LNCAP (cell line): ENCODE results near the gene CIAO3.

ENCODE experiments used
- CTCF ChIP-seq: fragments of 450-650 bp; IDR thresholded peaks from 2 replicates; pipeline ENCODE4 v1.5.1; 2017; ENCODE audit warnings: mild to moderate bottlenecking

The CIAO3 gene

GRCh38 chr16:779561-779960 is 38.8 kb upstream of the CIAO3 start:
- TF ChIP-seq CTCF, result no peak

- no peak for TF ChIP-seq CTCF
Measured at GRCh38 chr16:778909-779527, 38.2 kb upstream of the CIAO3 start.

- TF ChIP-seq CTCF, result no peak
Measured at GRCh38 chr16:778447-778846, 37.6 kb upstream of the CIAO3 start.

- no peak for TF ChIP-seq CTCF
Measured at GRCh38 chr16:777826-778225, 37.0 kb upstream of the CIAO3 start.

- TF ChIP-seq CTCF, result no peak
Measured at GRCh38 chr16:776824-777223, 36.0 kb upstream of the CIAO3 start.

- TF ChIP-seq CTCF, result no peak
Measured at GRCh38 chr16:775236-775796, 34.5 kb upstream of the CIAO3 start.

- TF ChIP-seq CTCF, result no peak
Measured at GRCh38 chr16:774086-775001, 33.5 kb upstream of the CIAO3 start.
